Astrocyte of the spinal cord (primary cell): Measurements from ENCODE around the gene ISM2.
A peak's percentile ranks its signal among the peaks of the same experiment; 100 is the strongest.
"Not testable (repeated sequence)": the region's sequence is repeated elsewhere in the genome, so short reads cannot be mapped to it uniquely, and the experiment has no call there.

ENCODE experiments used
- DNase-seq: peaks from one replicate; pipeline ENCODE4 v3.0.0; 2011; ENCODE audit warnings: low read depth, low spot score
- H3K4me3 ChIP-seq: 2 replicates; pipeline ENCODE4 v1.5.1; 2011; ENCODE audit warnings: low read depth, mild to moderate bottlenecking, low read length, moderate library complexity
- CTCF ChIP-seq: IDR thresholded peaks from 2 replicates; pipeline ENCODE4 v1.5.1; 2012; ENCODE audit warnings: low read depth, mild to moderate bottlenecking, low read length, inconsistent platforms
- in situ Hi-C: cut with HindIII; loops from 2 replicates; pipeline ENCODE4 v1.10.0; 2017; ENCODE audit warnings: low sequenced_read_pairs

Gene ISM2

GRCh38 chr14:77542421-77543239 is 44.0 kb upstream of the ISM2 start:
- no peak overlapping the region for H3K4me3 ChIP-seq
- TF ChIP-seq CTCF: no peak
- peak; percentile 33 for DNase-seq
- in situ Hi-C loops: no loop called here

- H3K4me3 ChIP-seq: no peak overlapping the region
- DNase-seq: no peak
- in situ Hi-C loops: no loop called here
- TF ChIP-seq CTCF: no peak
These were observed 43.3 kb upstream of the ISM2 start for GRCh38 chr14:77541905-77542304.

GRCh38 chr14:77536951-77537350 is 38.3 kb upstream of the ISM2 start:
- DNase-seq, H3K4me3 ChIP-seq, in situ Hi-C loops: not testable (repeated sequence)

- no peak for TF ChIP-seq CTCF
- DNase-seq: no peak
- H3K4me3 ChIP-seq: no peak overlapping the region
- in situ Hi-C loops: no loop called here
These were observed 32.5 kb upstream of the ISM2 start for GRCh38 chr14:77531071-77531470.

- TF ChIP-seq CTCF: no peak
- no peak for DNase-seq
- H3K4me3 ChIP-seq: no peak overlapping the region
- in situ Hi-C loops: no loop called here
These were observed 31.3 kb upstream of the ISM2 start for GRCh38 chr14:77529963-77530362.

GRCh38 chr14:77529213-77529612 is 30.6 kb upstream of the ISM2 start:
- DNase-seq: no peak
- in situ Hi-C loops: no loop called here
- TF ChIP-seq CTCF: no peak
- no peak overlapping the region for H3K4me3 ChIP-seq

GRCh38 chr14:77528701-77529100 is 30.1 kb upstream of the ISM2 start:
- DNase-seq, H3K4me3 ChIP-seq, in situ Hi-C loops: not testable (repeated sequence)
